Left ventricle myocardium superior (tissue), 1 donor: ENCODE data around the gene CCR8. TPM values are rescaled to one million over a fixed set of nuclear protein-coding genes. Genes with fewer than 3 reads are reported as not detected.

Experiments
- ATAC-seq: fragments of 200-7000 bp; cut with Tn5 transposase; one replicate; pipeline ENCODE4 v1.9.1; 2020; ENCODE audit warnings: mild to moderate bottlenecking, moderate library complexity
- DNase-seq: peaks from one replicate; pipeline ENCODE4 v3.0.0-alpha.2; 2020
- intact Hi-C: fragments of 100-400 bp; cut with micrococcal nuclease; formaldehyde crosslinking; loops from one replicate; pipeline ENCODE4 v1.11.0; 2022
- long read RNA-seq: library from polyadenylated mRNA; unstranded; transcript quantifications from one replicate; pipeline ENCODE4 v2.0.0, GENCODE V29; 2021
- total RNA-seq: library from RNA; stranded (reverse); fragmentation: NEBNext Ultra II Directional; extraction: Animal tissue kit (Norgen Biotek cat#: 25700); gene quantifications from one replicate; pipeline ENCODE4 v1.2.1, GENCODE V29; 2021
- donor health status: DM: no; HTN: yes; CAD: no; lungs with severe emphysema.

CCR8 gene
- total RNA-seq: not detected
- long read RNA-seq: 0 reads

- DNase-seq: no peak
- intact Hi-C loops: no loop called here
- ATAC-seq: no peak
Observed at GRCh38 chr3:39329493-39329892, at the start of gene CCR8. TSS of gene CCR8 (plus strand) at chr3:39329709. CDS start at chr3:39332332, 2,623 bp downstream.

GRCh38 chr3:39279745-39280517, 49.6 kb upstream of the CCR8 start, which contains the start of gene CX3CR1:
TSS of gene CX3CR1 (minus strand) at chr3:39280036. CDS start at chr3:39266509, 13,527 bp downstream.
- intact Hi-C loops: no loop called here
- DNase-seq (no peak), ATAC-seq (peak; percentile 73)

GRCh38 chr3:39280571-39280970, 48.9 kb upstream of the CCR8 start:
- intact Hi-C loops: no loop called here
- no peak for ATAC-seq
- DNase-seq: no peak

GRCh38 chr3:39281533-39281932, 48.0 kb upstream of the CCR8 start:
- DNase-seq: no peak
- intact Hi-C loops: no loop called here
- no peak for ATAC-seq

GRCh38 chr3:39282057-39282456, 47.5 kb upstream of the CCR8 start:
- intact Hi-C loops: no loop called here
- ATAC-seq: no peak

GRCh38 chr3:39284457-39284881, 45.0 kb upstream of the CCR8 start:
- DNase-seq (no peak), ATAC-seq (no peak)
- intact Hi-C loops: no loop called here

More at GRCh38 chr3:39282057-39282456, 47.5 kb upstream of the CCR8 start:
- DNase-seq: no peak

GRCh38 chr3:39285332-39285731, 44.2 kb upstream of the CCR8 start:
- intact Hi-C loops: loop anchor here (5.0 kb wide), 1 partner anchor 78 kb away; no protein-coding TSS in a partner anchor
- no peak for ATAC-seq
- DNase-seq: no peak

GRCh38 chr3:39286771-39287170, 42.7 kb upstream of the CCR8 start:
- ATAC-seq: no peak
- intact Hi-C loops: loop anchor here (5.0 kb wide), 1 partner anchor 79 kb away; no protein-coding TSS in a partner anchor

GRCh38 chr3:39287216-39288164, 42.0 kb upstream of the CCR8 start:
- DNase-seq (no peak), ATAC-seq (peak; percentile 39)
- intact Hi-C loops: loop anchor here (5.0 kb wide), 1 partner anchor 80 kb away; no protein-coding TSS in a partner anchor

More at GRCh38 chr3:39286771-39287170, 42.7 kb upstream of the CCR8 start:
- DNase-seq: no peak

- ATAC-seq: peak; percentile 94
Observed at GRCh38 chr3:39288300-39288808, 41.2 kb upstream of the CCR8 start.

GRCh38 chr3:39289107-39289506, 40.4 kb upstream of the CCR8 start:
- DNase-seq: no peak
- no peak for ATAC-seq
- intact Hi-C loops: loop anchor here (5.0 kb wide), 1 partner anchor 82 kb away; no protein-coding TSS in a partner anchor

More at GRCh38 chr3:39288300-39288808, 41.2 kb upstream of the CCR8 start:
- intact Hi-C loops: loop anchor here (5.0 kb wide), 1 partner anchor 81 kb away; no protein-coding TSS in a partner anchor
- DNase-seq: peak; percentile 78

GRCh38 chr3:39290255-39290654, 39.3 kb upstream of the CCR8 start:
- DNase-seq: no peak
- ATAC-seq: no peak
- intact Hi-C loops: loop anchor here (2.0 kb wide), 1 partner anchor 165 kb away; no protein-coding TSS in a partner anchor

GRCh38 chr3:39291903-39292329, 37.6 kb upstream of the CCR8 start:
- intact Hi-C loops: loop anchor here (2.0 kb wide), 1 partner anchor 167 kb away; no protein-coding TSS in a partner anchor
- peak; percentile 62 for ATAC-seq
- peak; percentile 78 for DNase-seq

- ATAC-seq (no peak), DNase-seq (no peak)
- intact Hi-C loops: no loop called here
Observed at GRCh38 chr3:39292961-39293360, 36.5 kb upstream of the CCR8 start.

GRCh38 chr3:39294446-39295183, 34.9 kb upstream of the CCR8 start:
- intact Hi-C loops: no loop called here
- ATAC-seq (no peak), DNase-seq (no peak)

GRCh38 chr3:39295184-39295775, 34.2 kb upstream of the CCR8 start:
- no peak for ATAC-seq
- no peak for DNase-seq
- intact Hi-C loops: no loop called here

- no peak for ATAC-seq
- intact Hi-C loops: no loop called here
- no peak for DNase-seq
Observed at GRCh38 chr3:39296197-39297077, 33.1 kb upstream of the CCR8 start.
